NB4 (cell line): ENCODE results near the gene IL1RL2.

ENCODE experiments used
- DNase-seq: peaks from one replicate; pipeline ENCODE4 v3.0.0; 2010; ENCODE audit warnings: low read depth
- H3K4me3 ChIP-seq: one replicate; pipeline ENCODE4 v1.5.1; 2011; ENCODE audit warnings: mild to moderate bottlenecking, low read depth, low read length, moderate library complexity
- CTCF ChIP-seq: IDR thresholded peaks from one replicate; pipeline ENCODE4 v1.5.1; 2012; ENCODE audit warnings: low read depth, low read length
- MYC ChIP-seq: IDR thresholded peaks from 2 replicates; pipeline ENCODE4 v1.6.1; 2011; ENCODE audit warnings: low read depth, low read length
- POLR2A ChIP-seq: IDR thresholded peaks from 2 replicates; pipeline ENCODE4 v1.6.1; 2011; ENCODE audit warnings: mild to moderate bottlenecking; ENCODE audit not compliant: insufficient read length; ENCODE audit errors: extremely low read depth
- TF ChIP-seq, protein P1 (sequence below): IDR thresholded peaks from 2 replicates; pipeline ENCODE4 v1.6.1; 2011; ENCODE audit warnings: low read depth, low read length

Gene IL1RL2

DNA sequence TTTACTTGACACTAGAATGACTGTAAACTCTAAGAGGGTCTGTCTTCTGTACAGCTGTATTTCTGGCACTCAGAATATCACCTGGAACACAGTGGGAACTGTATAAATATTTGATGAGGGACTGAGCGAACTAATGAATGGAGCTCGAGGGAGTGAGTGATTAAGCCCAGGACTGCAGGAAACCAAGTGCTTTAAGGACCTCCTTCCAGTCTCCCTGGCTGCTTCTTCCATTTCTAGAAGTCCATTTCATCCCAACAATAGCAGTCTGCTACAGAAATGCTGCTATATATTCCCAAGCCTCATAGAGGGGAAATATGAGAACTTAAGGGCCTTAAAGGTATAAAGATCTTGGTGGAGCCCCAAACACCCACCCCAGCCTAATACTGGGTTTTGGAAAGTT, 2.8 kb upstream of the IL1RL2 start:
- TF ChIP-seq, protein P1, sequence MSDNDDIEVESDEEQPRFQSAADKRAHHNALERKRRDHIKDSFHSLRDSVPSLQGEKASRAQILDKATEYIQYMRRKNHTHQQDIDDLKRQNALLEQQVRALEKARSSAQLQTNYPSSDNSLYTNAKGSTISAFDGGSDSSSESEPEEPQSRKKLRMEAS = no peak
- no peak for TF ChIP-seq MYC
- no peak for TF ChIP-seq POLR2A
- TF ChIP-seq CTCF = no peak
- DNase-seq = no peak
- H3K4me3 ChIP-seq = no peak overlapping the region

DNA sequence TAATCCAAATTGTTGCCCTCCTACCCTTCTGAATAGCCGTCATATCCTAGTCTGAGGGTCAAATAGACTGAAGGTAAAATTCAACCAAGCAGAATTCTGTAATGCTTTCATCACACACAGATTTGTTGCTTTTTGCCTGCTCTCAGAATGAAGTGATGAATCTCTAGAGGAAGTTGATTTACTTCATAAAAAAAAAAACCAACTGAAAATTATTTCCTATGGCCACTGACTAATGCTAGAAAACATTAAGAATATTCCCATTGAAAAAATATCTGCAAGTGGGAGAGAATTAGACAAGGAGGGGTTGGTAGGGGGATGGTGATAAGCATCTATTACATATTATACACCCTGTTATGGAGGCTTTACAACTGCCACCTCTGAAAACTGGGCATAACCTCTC, 2.3 kb upstream of the IL1RL2 start:
- H3K4me3 ChIP-seq = no peak overlapping the region
- DNase-seq = no peak
- TF ChIP-seq, protein P1 = no peak
- no peak for TF ChIP-seq POLR2A
- TF ChIP-seq MYC = no peak
- no peak for TF ChIP-seq CTCF

DNA sequence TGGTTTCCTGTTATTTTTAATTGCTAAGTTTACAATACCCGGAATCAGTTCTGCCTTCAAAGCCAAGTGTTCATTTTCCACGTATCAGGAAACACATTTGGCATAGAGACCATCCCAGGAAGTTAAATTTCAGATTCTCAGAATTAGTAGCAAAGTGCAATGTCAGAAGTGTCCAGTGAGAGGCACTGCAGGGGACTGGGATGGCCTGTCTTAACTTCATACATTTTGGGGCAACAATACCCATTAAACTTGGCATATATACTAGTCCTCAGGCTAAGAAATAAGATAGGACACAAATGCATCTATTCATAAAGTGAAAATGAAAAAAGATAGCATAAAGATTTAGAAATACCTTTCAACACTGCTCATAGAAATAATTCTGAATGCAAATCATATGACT, 1.5 kb upstream of the IL1RL2 start:
- TF ChIP-seq POLR2A = no peak
- peak; percentile 40 for TF ChIP-seq CTCF
- DNase-seq = peak; percentile 11
- H3K4me3 ChIP-seq = no peak overlapping the region

GRCh38 chr2:102187496-102188150, 800 bp downstream of the IL1RL2 start:
- no peak overlapping the region for H3K4me3 ChIP-seq
- no peak for DNase-seq
- TF ChIP-seq POLR2A = no peak
- no peak for TF ChIP-seq CTCF
- TF ChIP-seq MYC = no peak
- TF ChIP-seq, protein P1 = no peak

- no peak overlapping the region for H3K4me3 ChIP-seq
- TF ChIP-seq MYC = no peak
- TF ChIP-seq POLR2A = no peak
- no peak for TF ChIP-seq CTCF
- TF ChIP-seq, protein P1 = no peak
- DNase-seq = no peak
Observed at GRCh38 chr2:102190430-102191107, 3.7 kb downstream of the IL1RL2 start.

- TF ChIP-seq CTCF (no peak), MYC (no peak), POLR2A (no peak)
- TF ChIP-seq, protein P1 = no peak
- no peak for DNase-seq
Observed at GRCh38 chr2:102191501-102191900, 4.7 kb downstream of the IL1RL2 start.

More at GRCh38 chr2:102191501-102191900, 4.7 kb downstream of the IL1RL2 start:
- no peak overlapping the region for H3K4me3 ChIP-seq
